Measurements from ENCODE around the gene ZNF563.

The ZNF563 gene

GRCh38 chr19:12294249-12295158 lies 38.9 kb downstream of the ZNF563 start, which contains the start of gene ZNF44:
Gene ZNF44 (minus strand): TSS chr19:12294883. CDS start chr19:12294694, 189 bp downstream.
- peak; percentile 98 for DNase-seq (ENCODE audit: low spot score)

- DNase-seq (ENCODE audit: low spot score): peak; percentile 78
These were observed 39.6 kb downstream of the ZNF563 start for GRCh38 chr19:12293777-12294248.

GRCh38 chr19:12289790-12290065 lies 43.7 kb downstream of the ZNF563 start:
- no peak for DNase-seq (ENCODE audit: low spot score)

GRCh38 chr19:12287958-12288500 lies 45.4 kb downstream of the ZNF563 start:
- no peak for DNase-seq (ENCODE audit: low spot score)

- no peak for DNase-seq (ENCODE audit: low spot score)
These were observed 48.8 kb downstream of the ZNF563 start for GRCh38 chr19:12284631-12285030.

GRCh38 chr19:12284226-12284625 lies 49.2 kb downstream of the ZNF563 start:
- DNase-seq (ENCODE audit: low spot score): no peak

- no peak for DNase-seq (ENCODE audit: low spot score)
These were observed 54.7 kb downstream of the ZNF563 start for GRCh38 chr19:12278713-12279112.

- no peak for DNase-seq (ENCODE audit: low spot score)
These were observed 60.2 kb downstream of the ZNF563 start for GRCh38 chr19:12272980-12273901.

GRCh38 chr19:12272386-12272785 lies 61.0 kb downstream of the ZNF563 start:
- no peak for DNase-seq (ENCODE audit: low spot score)

- no peak for DNase-seq (ENCODE audit: low spot score)
These were observed 62.6 kb downstream of the ZNF563 start for GRCh38 chr19:12270854-12271253.

Measured in NAMALWA (cell line).